Nephron progenitor cell (in vitro differentiated cells): Measurements from ENCODE around the gene ZMYND11.
A peak's percentile ranks its signal among the peaks of the same experiment; 100 is the strongest.

Experiments
- DNase-seq: peaks from one replicate; pipeline ENCODE4 v3.0.0; 2021
- H3K27ac Mint-ChIP-seq: 2 replicates; pipeline ENCODE4 v1.8.0; 2021; ENCODE audit warnings: mild to moderate bottlenecking, moderate library complexity, mixed read lengths
- H3K27me3 Mint-ChIP-seq: 2 replicates; pipeline ENCODE4 v1.8.0; 2021; ENCODE audit warnings: mild to moderate bottlenecking, low read depth, mixed read lengths; ENCODE audit not compliant: poor library complexity
- H3K36me3 Mint-ChIP-seq: 2 replicates; pipeline ENCODE4 v1.8.0; 2021; ENCODE audit warnings: low read depth, mixed read lengths
- H3K4me1 Mint-ChIP-seq: 2 replicates; pipeline ENCODE4 v1.8.0; 2021; ENCODE audit warnings: mixed read lengths
- H3K4me3 Mint-ChIP-seq: 2 replicates; pipeline ENCODE4 v1.8.0; 2021; ENCODE audit warnings: mild to moderate bottlenecking, moderate library complexity, mixed read lengths
- H3K9me3 Mint-ChIP-seq: 2 replicates; pipeline ENCODE4 v1.8.0; 2021; ENCODE audit warnings: mild to moderate bottlenecking, moderate library complexity, mixed read lengths
- TF ChIP-seq, protein P1 (sequence below): fragments of 200-600 bp; sonication (generic); IDR thresholded peaks from 2 replicates; pipeline ENCODE4 v1.5.0; 2021; ENCODE audit warnings: antibody characterized with exemption

The ZMYND11 gene

DNA sequence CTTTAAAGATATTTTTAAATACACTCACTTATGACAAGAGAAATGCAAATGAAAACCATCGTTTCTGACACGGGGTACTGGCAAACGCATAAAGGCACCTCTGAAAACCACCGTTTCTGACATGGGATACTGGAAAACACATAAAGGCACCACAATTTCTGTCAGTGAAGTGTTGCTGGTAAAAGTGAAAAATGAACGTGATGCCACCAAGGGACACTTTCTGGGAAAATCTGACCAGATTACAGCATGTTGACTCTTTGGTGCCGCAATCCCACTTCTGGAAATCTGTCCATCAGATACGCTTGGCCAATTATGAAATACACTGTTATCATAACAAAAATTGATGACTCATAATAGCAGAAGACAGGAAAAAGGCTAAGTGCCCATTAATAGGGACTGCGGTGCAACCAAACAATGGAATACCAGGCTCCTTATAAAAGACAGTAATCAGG, 131.7 kb downstream of the ZMYND11 start:
- Mint-ChIP-seq H3K4me1 (no peaks in the 10 kb centered on the region), H3K9me3 (no peaks in the 10 kb centered on the region), H3K36me3 (no peaks in the 10 kb centered on the region), H3K27ac (no peak overlapping the region), H3K4me3 (no peak overlapping the region), H3K27me3 (peaks cover 6% of the 10 kb centered on the region)
- DNase-seq = no peak
- TF ChIP-seq, protein P1, sequence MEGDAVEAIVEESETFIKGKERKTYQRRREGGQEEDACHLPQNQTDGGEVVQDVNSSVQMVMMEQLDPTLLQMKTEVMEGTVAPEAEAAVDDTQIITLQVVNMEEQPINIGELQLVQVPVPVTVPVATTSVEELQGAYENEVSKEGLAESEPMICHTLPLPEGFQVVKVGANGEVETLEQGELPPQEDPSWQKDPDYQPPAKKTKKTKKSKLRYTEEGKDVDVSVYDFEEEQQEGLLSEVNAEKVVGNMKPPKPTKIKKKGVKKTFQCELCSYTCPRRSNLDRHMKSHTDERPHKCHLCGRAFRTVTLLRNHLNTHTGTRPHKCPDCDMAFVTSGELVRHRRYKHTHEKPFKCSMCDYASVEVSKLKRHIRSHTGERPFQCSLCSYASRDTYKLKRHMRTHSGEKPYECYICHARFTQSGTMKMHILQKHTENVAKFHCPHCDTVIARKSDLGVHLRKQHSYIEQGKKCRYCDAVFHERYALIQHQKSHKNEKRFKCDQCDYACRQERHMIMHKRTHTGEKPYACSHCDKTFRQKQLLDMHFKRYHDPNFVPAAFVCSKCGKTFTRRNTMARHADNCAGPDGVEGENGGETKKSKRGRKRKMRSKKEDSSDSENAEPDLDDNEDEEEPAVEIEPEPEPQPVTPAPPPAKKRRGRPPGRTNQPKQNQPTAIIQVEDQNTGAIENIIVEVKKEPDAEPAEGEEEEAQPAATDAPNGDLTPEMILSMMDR = no peak

DNA sequence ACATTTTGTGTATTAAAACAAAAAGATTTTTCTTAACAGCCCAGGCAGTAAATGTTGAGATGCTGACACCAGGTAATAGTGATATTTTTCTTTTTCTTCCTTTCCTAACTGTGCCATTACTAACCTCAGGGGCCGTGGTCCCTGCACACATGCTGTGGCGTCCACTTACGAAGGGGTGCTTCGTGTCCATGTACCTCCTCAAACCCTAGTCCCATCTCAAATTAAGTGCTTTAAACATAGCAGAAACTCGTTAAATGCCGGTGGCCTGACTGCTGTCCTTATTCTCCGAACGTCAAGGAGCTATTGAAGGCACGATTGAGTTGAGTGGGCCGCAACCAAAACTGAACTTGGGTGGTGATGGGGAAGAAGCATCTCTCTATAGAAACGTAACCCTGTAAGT, 132.4 kb downstream of the ZMYND11 start:
- peaks cover 3% of the 10 kb centered on the region for H3K36me3 Mint-ChIP-seq
- no peak for DNase-seq
- H3K9me3 Mint-ChIP-seq = no peaks in the 10 kb centered on the region
- no peaks in the 10 kb centered on the region for H3K4me1 Mint-ChIP-seq
- peaks cover 6% of the 10 kb centered on the region for H3K27me3 Mint-ChIP-seq
- TF ChIP-seq, protein P1 = no peak
- H3K4me3 Mint-ChIP-seq = no peak overlapping the region
- H3K27ac Mint-ChIP-seq = no peak overlapping the region

DNA sequence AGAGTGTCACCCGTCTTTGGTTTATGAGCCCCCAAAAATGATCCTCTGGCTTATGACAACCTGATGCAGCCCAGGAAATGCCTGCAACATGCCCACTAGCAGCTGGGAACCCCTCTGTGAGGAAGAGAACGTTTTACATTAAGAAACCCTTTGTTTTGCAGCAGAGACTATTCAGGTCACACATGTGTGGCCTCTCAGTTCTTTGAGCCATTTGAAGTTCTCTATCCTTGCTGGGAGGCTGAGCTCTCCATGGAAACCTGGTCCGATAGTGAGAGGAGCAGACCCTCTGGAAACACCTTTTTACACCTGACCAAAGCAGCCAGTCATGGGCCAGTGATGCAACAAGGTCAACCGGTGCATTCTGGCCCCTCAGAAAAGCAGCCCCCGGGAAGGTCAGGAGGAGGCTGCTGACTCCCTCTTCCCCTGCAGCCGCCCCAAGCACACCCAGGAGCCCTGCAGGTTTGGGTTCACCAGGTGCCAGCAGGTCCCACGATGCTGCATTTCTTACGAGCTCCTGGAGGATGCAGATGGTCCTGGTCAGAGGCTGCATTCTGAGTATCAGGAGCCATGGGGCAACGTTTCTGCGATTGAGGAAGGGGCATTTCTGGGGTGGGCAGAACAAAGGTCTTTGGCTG, 134.3 kb downstream of the ZMYND11 start:
- TF ChIP-seq, protein P1 = no peak
- no peaks in the 10 kb centered on the region for H3K9me3 Mint-ChIP-seq
- H3K27ac Mint-ChIP-seq = peak overlapping the region; percentile 54
- no peak for DNase-seq
- H3K36me3 Mint-ChIP-seq = peaks cover 6% of the 10 kb centered on the region
- H3K4me1 Mint-ChIP-seq = peaks cover under 1% of the 10 kb centered on the region
- H3K4me3 Mint-ChIP-seq = no peak overlapping the region
- H3K27me3 Mint-ChIP-seq = peaks cover 2% of the 10 kb centered on the region

DNA sequence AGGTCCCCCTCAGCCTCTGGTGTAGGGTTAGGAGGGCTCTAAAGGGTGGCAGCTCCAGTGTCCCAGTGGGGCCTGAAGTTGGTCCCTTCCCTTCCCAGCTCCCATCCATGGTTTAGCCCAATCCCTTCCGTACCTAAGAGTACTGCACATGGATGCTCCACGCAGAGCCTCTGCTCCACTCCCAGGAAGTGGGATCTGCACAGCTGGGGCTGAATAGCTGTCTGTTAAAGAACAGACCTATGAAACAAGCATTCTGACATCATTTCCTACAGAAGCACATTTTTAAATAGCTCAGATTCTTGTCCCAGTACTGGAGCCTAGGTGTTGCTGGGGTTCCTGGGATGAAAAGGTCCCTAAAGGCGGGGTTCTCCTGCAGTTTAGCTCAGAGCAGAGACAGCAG, 135.9 kb downstream of the ZMYND11 start:
- Mint-ChIP-seq H3K27ac (no peak overlapping the region), H3K4me1 (peaks cover 9% of the 10 kb centered on the region), H3K27me3 (no peaks in the 10 kb centered on the region), H3K4me3 (no peak overlapping the region), H3K36me3 (peaks cover 14% of the 10 kb centered on the region), H3K9me3 (no peaks in the 10 kb centered on the region)
- TF ChIP-seq, protein P1 = no peak
- DNase-seq = no peak

DNA sequence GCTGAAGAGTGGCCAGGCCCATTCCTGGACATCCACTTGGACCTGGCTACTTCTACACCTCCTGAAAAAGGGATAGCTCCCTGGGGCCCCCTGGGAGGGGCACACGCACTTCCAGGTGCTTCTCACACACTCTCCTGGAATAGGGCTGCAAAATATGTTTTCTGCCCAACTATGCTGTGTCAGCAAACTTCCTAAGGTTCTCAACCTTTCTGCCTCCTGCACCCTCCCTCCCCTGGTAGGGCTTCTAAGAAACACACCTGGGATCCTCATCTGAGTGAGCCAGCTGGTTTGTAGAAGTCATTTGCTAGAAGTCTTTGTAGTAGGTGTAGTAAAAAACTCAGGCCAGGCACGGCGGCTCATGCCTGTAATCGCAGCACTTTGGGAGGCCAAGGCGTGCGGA, 136.5 kb downstream of the ZMYND11 start:
- H3K27me3 Mint-ChIP-seq = no peaks in the 10 kb centered on the region
- no peak overlapping the region for H3K27ac Mint-ChIP-seq
- no peak overlapping the region for H3K4me3 Mint-ChIP-seq
- TF ChIP-seq, protein P1 = no peak
- H3K9me3 Mint-ChIP-seq = no peaks in the 10 kb centered on the region
- no peak for DNase-seq
- peaks cover 15% of the 10 kb centered on the region for H3K36me3 Mint-ChIP-seq
- H3K4me1 Mint-ChIP-seq = peaks cover 9% of the 10 kb centered on the region

DNA sequence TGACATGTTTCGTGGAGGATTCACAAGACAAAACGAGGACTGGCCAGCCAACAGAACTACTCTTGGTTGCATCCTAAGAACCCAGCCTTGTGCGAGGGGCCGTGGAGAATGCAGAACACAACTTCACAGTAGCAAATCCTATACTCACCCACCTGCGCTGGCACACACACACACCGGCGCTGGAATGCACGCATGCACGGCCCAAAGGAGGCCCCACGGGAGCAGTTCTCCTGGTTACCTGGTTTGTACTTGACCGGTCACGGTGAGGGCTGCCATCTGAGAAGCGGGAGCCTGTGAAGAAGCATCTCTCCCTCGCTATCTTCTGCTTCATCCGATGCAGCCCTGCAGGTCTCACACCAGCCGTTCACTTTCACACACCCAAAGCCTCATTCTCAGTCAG, 137.8 kb downstream of the ZMYND11 start:
- H3K4me3 Mint-ChIP-seq = no peak overlapping the region

More for the DNA sequence above, 137.8 kb downstream of the ZMYND11 start:
- H3K27ac Mint-ChIP-seq = no peak overlapping the region
- no peak for DNase-seq
- TF ChIP-seq, protein P1 = no peak
- peaks cover 9% of the 10 kb centered on the region for H3K4me1 Mint-ChIP-seq
- no peaks in the 10 kb centered on the region for H3K9me3 Mint-ChIP-seq
- peaks cover 27% of the 10 kb centered on the region for H3K36me3 Mint-ChIP-seq
- peaks cover 2% of the 10 kb centered on the region for H3K27me3 Mint-ChIP-seq
